Erythroblast (primary cell): Measurements from ENCODE around the gene GMDS.

ENCODE experiments used
- DNase-seq, 2 experiments: peaks; one replicate each; lab custom pipeline; 2025; lab: John Stamatoyannopoulos, UW
- GATA1 ChIP-seq: IDR thresholded peaks from 2 replicates; pipeline ENCODE4 v1.6.1; 2011; ENCODE audit warnings: low read depth, mild to moderate bottlenecking, control low read depth, low read length, moderate library complexity
- POLR2A ChIP-seq: IDR thresholded peaks from 2 replicates; pipeline ENCODE4 v1.6.1; 2011; ENCODE audit warnings: mild to moderate bottlenecking, low read length

Gene GMDS

DNA sequence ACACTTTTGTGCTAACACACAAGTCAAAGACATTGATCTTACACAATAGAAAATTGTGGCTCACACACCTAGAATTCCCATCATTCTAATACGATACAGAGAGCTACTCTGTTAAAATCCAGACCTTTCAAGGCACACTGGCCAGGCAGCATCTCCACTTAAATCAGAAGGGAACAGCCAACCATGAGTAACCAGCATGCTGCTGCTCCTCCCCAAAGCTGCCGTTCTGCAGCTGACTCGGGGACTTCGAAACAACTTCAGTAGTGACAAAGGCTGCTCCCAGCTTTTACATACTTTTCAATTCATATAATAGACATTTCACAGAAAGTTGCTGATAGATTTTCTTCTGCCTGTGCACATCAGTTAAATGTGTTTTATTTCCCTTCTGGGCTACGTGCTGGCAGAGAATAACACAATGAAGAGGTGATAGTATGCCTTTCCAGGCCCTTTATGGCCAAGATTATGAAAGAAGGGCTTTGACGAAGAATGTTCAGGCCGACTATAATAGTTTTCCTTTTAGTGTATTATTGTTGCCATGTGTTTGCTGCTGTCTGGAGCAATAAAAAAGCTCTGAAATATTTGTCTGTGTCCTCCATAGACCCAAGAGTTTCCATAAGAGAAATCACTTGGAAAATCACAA is 159.0 kb downstream of the GMDS start:
- DNase-seq, result no peak
- TF ChIP-seq GATA1, result no peak
- no peak for TF ChIP-seq POLR2A

DNA sequence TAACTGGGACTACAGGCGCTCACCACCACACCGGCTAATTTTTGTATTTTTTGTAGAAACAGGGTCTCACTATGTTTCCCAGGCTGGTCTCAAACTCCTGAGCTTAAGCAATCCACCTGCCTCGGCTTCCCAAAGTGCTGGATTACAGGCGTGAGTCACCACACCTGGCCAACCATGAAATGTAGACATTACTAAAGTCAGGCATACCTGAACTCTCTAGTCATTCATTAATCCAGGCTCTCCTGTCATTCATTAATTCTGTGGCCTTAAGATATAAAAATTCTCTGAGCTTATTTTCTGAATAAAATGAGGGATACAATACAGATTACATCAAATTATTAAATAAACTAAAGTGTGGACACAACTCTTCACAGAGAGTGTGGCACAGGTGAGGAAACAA is 159.7 kb downstream of the GMDS start:
- TF ChIP-seq GATA1, result no peak
- TF ChIP-seq POLR2A, result no peak

DNA sequence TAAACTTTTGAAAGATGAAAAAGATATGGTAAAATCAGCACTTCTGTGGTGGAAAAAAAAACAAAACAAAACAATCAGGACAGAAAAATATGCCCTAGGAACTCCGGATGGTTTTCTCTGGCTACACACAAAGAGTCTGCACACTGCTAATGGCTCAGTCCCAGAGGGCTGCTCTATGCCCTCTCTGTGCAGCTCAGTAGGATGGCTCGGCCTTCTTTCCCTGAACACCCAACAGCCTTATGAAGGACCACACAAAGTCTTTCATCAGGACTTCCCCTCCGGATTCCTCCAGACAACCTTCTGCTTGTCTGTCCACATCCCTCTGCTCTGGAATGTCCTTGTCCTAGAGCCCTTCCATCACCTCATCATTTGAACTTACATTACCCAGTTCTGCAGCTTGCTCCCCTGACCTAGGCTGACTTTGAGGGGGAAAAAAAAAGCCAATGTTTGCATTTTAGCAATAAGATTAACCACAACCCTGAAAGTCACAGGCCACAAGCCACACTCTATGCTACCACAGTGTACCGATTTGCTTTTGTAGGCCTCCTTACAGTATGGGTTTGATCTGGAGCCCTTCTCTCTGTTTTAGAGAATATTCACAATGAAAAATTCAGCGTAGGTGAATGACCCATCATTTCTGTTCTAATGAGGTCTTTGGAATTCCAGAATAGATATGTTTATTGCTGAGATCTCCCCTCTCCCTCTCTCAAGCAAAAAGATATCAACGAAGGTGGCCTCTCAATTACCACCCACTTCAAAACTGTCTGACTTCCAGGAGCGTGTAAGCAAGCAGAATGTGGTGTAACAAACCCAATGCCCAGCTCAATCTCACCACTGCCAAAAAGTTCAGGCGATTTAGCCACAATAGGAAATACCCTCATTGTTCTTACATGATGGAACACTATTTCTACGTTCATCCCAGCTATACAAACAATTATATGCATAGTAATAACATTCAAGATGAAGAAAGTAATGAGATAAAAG is 164.0 kb downstream of the GMDS start:
- no peak for DNase-seq
- TF ChIP-seq GATA1 (no peak), POLR2A (no peak)

More for the DNA sequence above, 159.7 kb downstream of the GMDS start:
- no peak for DNase-seq

DNA sequence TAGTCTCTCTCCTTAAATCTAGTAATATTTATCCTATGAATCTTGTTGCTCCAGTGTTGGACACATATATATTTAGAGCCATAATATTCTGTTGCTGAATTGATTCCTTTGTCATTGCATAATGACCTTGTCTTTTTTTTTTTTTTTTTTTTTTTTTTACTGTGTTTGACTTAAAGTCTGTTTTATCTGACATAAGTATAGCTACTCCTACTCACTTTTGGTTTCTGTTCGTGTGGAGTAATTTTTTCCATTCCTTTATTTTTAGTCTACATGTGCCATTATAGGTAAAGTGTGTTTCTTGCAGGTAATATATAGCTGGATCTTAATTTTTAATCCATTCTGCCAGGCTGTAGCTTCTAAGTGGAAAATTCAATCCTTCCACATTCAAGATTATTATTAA is 166.5 kb downstream of the GMDS start:
- TF ChIP-seq GATA1 (no peak), POLR2A (no peak)
- DNase-seq, result no peak

- DNase-seq, result no peak
- TF ChIP-seq POLR2A (no peak), GATA1 (no peak)
These were observed 167.6 kb downstream of the GMDS start for GRCh38 chr6:2077826-2078225.

GRCh38 chr6:2073476-2073875 is 171.9 kb downstream of the GMDS start:
- TF ChIP-seq GATA1, result no peak
- TF ChIP-seq POLR2A, result no peak

GRCh38 chr6:2072453-2072852 is 173.0 kb downstream of the GMDS start:
- DNase-seq, result no peak

More at GRCh38 chr6:2073476-2073875, 171.9 kb downstream of the GMDS start:
- peak in 1 of 2 experiments; percentile 9 for DNase-seq

DNA sequence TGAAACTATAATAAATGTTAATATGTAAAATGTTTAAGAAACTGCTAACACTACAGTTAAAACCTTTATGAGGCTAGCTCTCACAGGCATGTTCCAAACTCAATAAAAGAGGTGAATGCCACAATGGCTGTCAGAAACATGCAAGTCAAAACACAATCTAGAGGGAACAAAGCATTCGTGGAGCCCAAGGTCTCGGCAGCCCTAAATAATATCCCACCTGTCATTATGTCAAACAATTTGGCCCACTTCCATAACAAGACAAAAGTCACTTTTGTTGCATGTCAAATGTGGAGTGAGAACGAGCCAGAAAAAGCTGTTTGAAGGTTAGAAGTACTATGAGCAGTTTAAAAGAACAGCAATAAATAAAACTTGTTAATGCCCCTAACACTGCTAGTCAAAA is 181.9 kb downstream of the GMDS start:
- TF ChIP-seq POLR2A, result no peak
- no peak for TF ChIP-seq GATA1
- no peak for DNase-seq

More at GRCh38 chr6:2072453-2072852, 173.0 kb downstream of the GMDS start:
- TF ChIP-seq GATA1 (no peak), POLR2A (no peak)

DNA sequence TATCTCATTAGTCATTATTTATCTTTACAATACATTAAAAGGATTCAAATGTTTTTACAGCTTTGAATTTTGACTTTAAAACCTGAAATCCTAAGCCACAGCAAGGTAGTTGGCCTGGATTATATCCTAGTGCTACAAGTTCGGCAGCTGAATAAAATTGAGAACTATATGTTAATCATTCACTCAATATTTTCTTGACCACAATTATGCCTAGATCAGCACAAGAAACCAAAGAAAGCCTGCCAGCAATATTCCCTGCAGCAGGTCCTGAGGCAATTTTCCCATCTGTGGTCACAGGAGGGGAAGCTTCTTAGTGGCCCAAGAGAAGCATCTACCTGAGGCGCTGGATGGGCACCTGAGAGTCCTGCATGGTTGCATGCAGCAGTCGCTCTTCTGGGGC is 183.5 kb downstream of the GMDS start:
- TF ChIP-seq GATA1 (no peak), POLR2A (no peak)
- no peak for DNase-seq

GRCh38 chr6:2055911-2056310 is 189.5 kb downstream of the GMDS start:
- TF ChIP-seq GATA1, result no peak
- TF ChIP-seq POLR2A, result no peak
- no peak for DNase-seq

GRCh38 chr6:2055143-2055542 is 190.3 kb downstream of the GMDS start:
- no peak for TF ChIP-seq POLR2A
- TF ChIP-seq GATA1, result no peak

GRCh38 chr6:2054516-2055067 is 190.8 kb downstream of the GMDS start:
- DNase-seq, result no peak

More at GRCh38 chr6:2055143-2055542, 190.3 kb downstream of the GMDS start:
- DNase-seq, result no peak

DNA sequence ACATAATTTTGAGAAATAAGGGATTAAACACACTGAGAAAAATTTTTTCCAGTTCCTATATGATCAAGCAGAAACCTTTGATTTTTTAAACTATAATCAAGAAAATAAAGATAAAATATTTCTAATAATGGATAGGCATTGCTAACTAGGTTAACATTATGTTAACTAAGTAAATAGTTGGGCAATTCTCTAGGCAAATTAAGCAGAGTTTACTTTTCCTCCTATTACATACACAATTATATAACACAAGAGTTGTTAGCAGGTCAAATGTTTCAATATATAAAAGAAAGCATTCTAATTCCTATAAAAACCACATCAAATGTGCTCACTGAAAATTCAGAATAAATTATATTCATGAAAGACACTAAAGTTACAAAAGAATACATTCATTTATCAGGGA is 191.7 kb downstream of the GMDS start:
- TF ChIP-seq GATA1 (no peak), POLR2A (no peak)
- no peak for DNase-seq

More at GRCh38 chr6:2054516-2055067, 190.8 kb downstream of the GMDS start:
- TF ChIP-seq POLR2A (no peak), GATA1 (no peak)

GRCh38 chr6:2047855-2048254 is 197.6 kb downstream of the GMDS start:
- TF ChIP-seq GATA1 (no peak), POLR2A (no peak)
- no peak for DNase-seq
